SU-DHL-6 (cell line): ENCODE results near the gene TSPAN6.

Experiments used
- H2AFZ ChIP-seq: fragments of 200-600 bp; sonication (generic); 2 replicates; pipeline ENCODE4 v1.6.1; 2014; ENCODE audit warnings: low read depth, mild to moderate bottlenecking, moderate library complexity, mixed read lengths, antibody characterized with exemption, low read length; ENCODE audit not compliant: severe bottlenecking
- H3F3A ChIP-seq: fragments of 200-600 bp; shearing (Covaris generic); 2 replicates; pipeline ENCODE4 v1.6.0; 2016; ENCODE audit warnings: antibody characterized with exemption, mild to moderate bottlenecking; ENCODE audit not compliant: insufficient read depth
- H3K27ac ChIP-seq: fragments of 200-600 bp; sonication (generic); 2 replicates; pipeline ENCODE4 v1.5.1; 2016; ENCODE audit warnings: low read depth, mild to moderate bottlenecking, low read length, moderate library complexity, mixed read lengths
- H3K27me3 ChIP-seq: fragments of 200-600 bp; sonication (generic), shearing (Covaris generic); 2 replicates; pipeline ENCODE4 v1.6.0; 2014; ENCODE audit warnings: mild to moderate bottlenecking, low read length
- H3K36me3 ChIP-seq: fragments of 200-600 bp; sonication (generic); 2 replicates; pipeline ENCODE4 v1.6.1; 2014; ENCODE audit warnings: mild to moderate bottlenecking, low read length, mixed read lengths
- H3K4me2 ChIP-seq: fragments of 300-600, 200-600 bp; shearing (Covaris generic), sonication (generic); 2 replicates; pipeline ENCODE4 v1.6.0; 2014; ENCODE audit warnings: low read length, low read depth, mild to moderate bottlenecking; ENCODE audit not compliant: poor library complexity, severe bottlenecking
- H3K4me3 ChIP-seq: fragments of 200-600 bp; sonication (generic); 2 replicates; pipeline ENCODE4 v1.5.1; 2014; ENCODE audit warnings: antibody characterized with exemption, low read length, mild to moderate bottlenecking, mixed read lengths; ENCODE audit not compliant: insufficient read depth, poor library complexity, severe bottlenecking
- H3K79me2 ChIP-seq: fragments of 200-600 bp; sonication (generic); 2 replicates; pipeline ENCODE4 v1.6.1; 2014; ENCODE audit warnings: mild to moderate bottlenecking, low read length, moderate library complexity; ENCODE audit not compliant: insufficient read depth
- H3K9ac ChIP-seq: fragments of 200-600 bp; sonication (generic); 2 replicates; pipeline ENCODE4 v1.7.0; 2014; ENCODE audit warnings: mild to moderate bottlenecking, low read length
- H3K9me2 ChIP-seq: fragments of 200-600 bp; sonication (generic); replicated peaks from 2 replicates; pipeline ENCODE4 v1.6.1; 2014; ENCODE audit warnings: low read length; ENCODE audit not compliant: insufficient read depth
- H3K9me3 ChIP-seq: fragments of 200-600 bp; sonication (generic); 2 replicates; pipeline ENCODE4 v1.6.1; 2014; ENCODE audit warnings: low read length, mixed read lengths; ENCODE audit not compliant: insufficient read depth
- H4K20me1 ChIP-seq: fragments of 200-600 bp; sonication (generic); 2 replicates; pipeline ENCODE4 v1.6.1; 2014; ENCODE audit warnings: low read depth, mild to moderate bottlenecking, antibody characterized with exemption, low read length, moderate library complexity, mixed read lengths
- EZH2phosphoT487 ChIP-seq: fragments of 200-600 bp; sonication (generic), shearing (Covaris generic); conservative IDR thresholded peaks from 2 replicates; pipeline ENCODE4 v1.6.1; 2018; ENCODE audit warnings: mild to moderate bottlenecking, antibody characterized with exemption, low read length, moderate library complexity, mixed read lengths
- TF ChIP-seq, protein P1 (sequence below): fragments of 200-600 bp; sonication (generic); IDR thresholded peaks from one replicate; pipeline ENCODE4 v1.5.1; 2017; ENCODE audit warnings: antibody characterized with exemption, mild to moderate bottlenecking, low read length, moderate library complexity; ENCODE audit not compliant: insufficient read depth, poor library complexity, severe bottlenecking

Gene TSPAN6

DNA sequence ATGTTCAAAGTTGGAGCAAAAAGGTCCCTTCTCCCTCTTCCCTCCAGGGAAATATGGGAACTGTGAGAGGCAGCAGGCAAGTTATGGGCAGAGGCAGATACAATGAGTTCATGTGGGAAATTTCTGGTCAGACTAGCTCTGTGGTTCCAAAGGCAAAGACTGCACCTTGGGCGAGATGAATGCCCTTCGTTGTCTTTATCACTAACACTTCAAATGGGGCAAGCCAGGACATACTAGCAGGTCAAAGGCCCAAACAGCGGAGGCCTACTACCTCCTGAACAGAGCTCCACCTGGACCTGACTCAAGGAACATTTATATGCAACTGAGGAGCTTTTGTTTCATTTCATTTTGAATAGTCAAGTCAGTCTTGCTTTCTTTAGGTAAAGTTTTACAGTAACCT lies 36.4 kb upstream of the TSPAN6 start:
- no peaks in the 10 kb centered on the region for H4K20me1 ChIP-seq
- H3K4me2 ChIP-seq: no peak overlapping the region
- H3K9me2 ChIP-seq: no peaks in the 10 kb centered on the region
- H3K27me3 ChIP-seq: no peaks in the 10 kb centered on the region
- H3F3A ChIP-seq: no peaks in the 10 kb centered on the region
- TF ChIP-seq, protein P1, sequence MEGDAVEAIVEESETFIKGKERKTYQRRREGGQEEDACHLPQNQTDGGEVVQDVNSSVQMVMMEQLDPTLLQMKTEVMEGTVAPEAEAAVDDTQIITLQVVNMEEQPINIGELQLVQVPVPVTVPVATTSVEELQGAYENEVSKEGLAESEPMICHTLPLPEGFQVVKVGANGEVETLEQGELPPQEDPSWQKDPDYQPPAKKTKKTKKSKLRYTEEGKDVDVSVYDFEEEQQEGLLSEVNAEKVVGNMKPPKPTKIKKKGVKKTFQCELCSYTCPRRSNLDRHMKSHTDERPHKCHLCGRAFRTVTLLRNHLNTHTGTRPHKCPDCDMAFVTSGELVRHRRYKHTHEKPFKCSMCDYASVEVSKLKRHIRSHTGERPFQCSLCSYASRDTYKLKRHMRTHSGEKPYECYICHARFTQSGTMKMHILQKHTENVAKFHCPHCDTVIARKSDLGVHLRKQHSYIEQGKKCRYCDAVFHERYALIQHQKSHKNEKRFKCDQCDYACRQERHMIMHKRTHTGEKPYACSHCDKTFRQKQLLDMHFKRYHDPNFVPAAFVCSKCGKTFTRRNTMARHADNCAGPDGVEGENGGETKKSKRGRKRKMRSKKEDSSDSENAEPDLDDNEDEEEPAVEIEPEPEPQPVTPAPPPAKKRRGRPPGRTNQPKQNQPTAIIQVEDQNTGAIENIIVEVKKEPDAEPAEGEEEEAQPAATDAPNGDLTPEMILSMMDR: no peak
- no peak for TF ChIP-seq EZH2phosphoT487
- no peaks in the 10 kb centered on the region for H3K9me3 ChIP-seq
- H3K79me2 ChIP-seq: no peaks in the 10 kb centered on the region
- no peak overlapping the region for H3K4me3 ChIP-seq
- H3K9ac ChIP-seq: no peak overlapping the region
- no peaks in the 10 kb centered on the region for H3K36me3 ChIP-seq
- H2AFZ ChIP-seq: no peak overlapping the region
- H3K27ac ChIP-seq: no peak overlapping the region

DNA sequence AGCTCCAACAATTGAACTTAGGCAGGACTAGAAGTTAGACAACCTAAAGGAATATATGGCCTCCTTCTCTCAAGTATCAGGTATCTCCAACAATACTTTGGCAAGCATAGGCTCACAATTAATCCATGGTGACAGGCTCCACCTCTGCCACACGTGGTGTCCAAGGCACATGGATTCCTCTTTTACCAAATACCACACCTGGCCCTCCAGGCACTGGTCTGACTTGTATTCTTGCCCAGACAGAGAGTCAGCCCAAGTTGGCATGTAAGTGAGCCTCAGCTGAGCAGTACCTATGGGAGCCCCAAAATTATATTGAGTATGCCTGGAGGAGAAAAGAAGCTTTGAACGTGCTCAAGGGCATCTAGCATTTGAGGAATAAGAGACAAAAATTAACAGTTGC lies 27.0 kb upstream of the TSPAN6 start:
- Histone ChIP-seq H4K20me1 (no peaks in the 10 kb centered on the region), H2AFZ (no peak overlapping the region), H3K4me3 (no peak overlapping the region), H3K9me2 (no peaks in the 10 kb centered on the region), H3K4me2 (no peak overlapping the region), H3K27me3 (no peaks in the 10 kb centered on the region), H3K9ac (no peak overlapping the region), H3K27ac (no peak overlapping the region), H3F3A (no peaks in the 10 kb centered on the region), H3K36me3 (no peaks in the 10 kb centered on the region), H3K9me3 (no peaks in the 10 kb centered on the region), H3K79me2 (no peaks in the 10 kb centered on the region)
- TF ChIP-seq, protein P1: no peak
- no peak for TF ChIP-seq EZH2phosphoT487

DNA sequence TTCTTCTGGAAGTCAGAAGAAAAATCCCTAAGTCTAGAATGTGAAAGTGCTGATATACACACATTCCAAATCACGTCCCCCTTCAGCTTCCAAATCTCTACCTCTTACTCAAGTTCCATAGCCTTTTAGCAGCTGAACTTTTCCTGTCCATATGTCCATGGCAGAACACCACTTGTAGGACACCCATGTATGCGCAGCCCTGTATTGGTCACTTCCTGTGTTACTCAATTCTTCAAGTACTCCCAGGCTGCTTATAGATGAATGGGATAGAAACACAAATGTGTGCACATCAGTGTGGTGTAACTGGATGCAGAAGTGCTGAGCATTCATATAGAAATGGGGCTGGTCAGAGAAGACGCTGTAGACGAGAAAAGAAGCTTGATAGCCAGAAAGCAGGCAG lies 26.2 kb upstream of the TSPAN6 start:
- no peak overlapping the region for H3K4me2 ChIP-seq
- H3K4me3 ChIP-seq: no peak overlapping the region
- no peaks in the 10 kb centered on the region for H3K9me3 ChIP-seq
- no peak overlapping the region for H3K9ac ChIP-seq
- no peaks in the 10 kb centered on the region for H4K20me1 ChIP-seq
- H3K27me3 ChIP-seq: no peaks in the 10 kb centered on the region
- no peaks in the 10 kb centered on the region for H3K36me3 ChIP-seq
- H3F3A ChIP-seq: no peaks in the 10 kb centered on the region
- H3K9me2 ChIP-seq: no peaks in the 10 kb centered on the region
- H3K27ac ChIP-seq: no peak overlapping the region
- H3K79me2 ChIP-seq: no peaks in the 10 kb centered on the region
- TF ChIP-seq, protein P1: no peak
- TF ChIP-seq EZH2phosphoT487: no peak
- H2AFZ ChIP-seq: no peak overlapping the region
